Midbrain (tissue), 1 donor: ENCODE data around the gene EFCAB6.

Experiments
- DNase-seq: peaks from one replicate; lab custom pipeline; 2025; lab: John Stamatoyannopoulos, UW

Gene EFCAB6

DNA sequence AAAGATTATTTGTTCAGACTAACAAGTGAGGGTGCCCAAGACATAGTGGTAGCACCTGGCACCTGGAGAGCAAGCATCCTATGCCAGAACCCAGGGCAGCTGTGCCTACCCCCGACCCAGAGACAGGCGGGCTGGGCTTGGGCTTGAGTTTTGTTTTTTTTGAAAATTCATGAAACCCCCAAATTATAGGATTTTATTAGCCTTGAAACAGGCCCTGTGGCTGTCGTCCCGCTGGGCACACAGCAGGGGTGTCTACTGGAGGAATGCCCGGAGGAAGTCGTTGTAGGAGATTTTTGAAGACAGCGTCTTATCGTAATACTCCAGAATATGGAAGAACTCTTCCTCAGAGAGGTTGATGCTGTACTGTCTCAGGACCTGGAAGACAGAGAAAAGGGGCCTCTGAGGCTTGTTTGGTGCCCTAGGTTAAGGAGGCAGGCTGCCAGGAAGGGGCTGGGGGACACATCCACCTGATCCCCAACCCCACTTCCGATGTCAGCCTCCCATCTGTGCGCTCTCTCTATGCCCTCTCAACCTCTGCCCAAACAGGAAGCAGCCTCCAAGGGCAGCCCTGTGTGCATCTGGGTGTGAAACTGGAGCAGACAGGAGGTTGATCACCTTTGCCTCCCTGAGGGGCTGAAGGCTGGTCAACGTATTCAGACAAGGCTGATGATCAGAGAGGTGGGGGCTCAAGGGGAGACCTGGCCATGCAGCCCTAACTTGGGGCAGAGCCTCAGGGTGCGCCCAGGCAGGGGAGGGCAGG is 283.3 kb downstream of the EFCAB6 start:
- no peak for DNase-seq

DNA sequence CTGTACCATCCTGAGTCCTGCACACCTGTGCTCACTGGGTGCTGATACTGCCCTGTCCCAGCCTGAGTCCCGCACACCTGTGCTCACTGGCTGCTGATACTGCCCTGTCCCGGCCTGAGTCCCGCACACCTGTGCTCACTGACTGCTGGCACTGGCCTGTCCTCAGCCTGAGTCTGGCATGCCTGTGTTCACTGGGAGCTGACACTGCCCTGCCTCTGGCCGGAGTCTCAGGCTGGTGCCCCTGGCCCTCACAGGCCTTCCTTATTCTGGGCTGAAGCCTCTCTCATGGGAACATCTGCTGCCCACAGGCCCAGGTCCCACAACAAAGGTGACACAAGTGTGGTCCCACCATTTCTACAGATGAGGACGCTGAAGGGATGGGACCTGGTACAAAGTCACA is 285.2 kb downstream of the EFCAB6 start:
- DNase-seq: no peak

DNA sequence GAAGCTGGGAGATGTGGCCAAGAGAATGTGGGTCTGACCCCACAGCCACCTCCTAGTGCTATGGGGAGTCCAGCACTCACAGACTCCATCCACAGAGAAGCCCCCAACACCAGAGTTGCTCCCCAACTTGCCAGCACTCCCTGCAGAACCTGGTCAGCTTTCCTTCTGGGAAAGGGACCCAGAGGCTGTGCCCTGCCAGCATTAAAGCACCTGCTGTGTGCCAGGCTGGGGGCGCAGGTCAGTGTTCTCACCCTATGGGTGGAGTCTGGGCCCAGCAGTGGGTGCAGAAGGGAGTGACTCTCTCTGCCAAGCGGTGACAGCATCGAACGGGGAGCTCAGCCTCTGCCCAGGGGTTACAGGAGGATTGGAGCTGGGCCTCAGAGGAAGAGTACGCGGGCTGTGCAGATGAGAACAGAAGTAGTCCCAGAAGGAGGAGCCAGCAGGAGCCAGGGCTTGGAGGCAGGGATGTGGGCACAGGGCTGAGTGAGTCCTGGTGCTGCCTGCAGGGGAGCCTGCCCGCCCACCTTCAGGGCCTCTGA is 285.9 kb downstream of the EFCAB6 start:
- no peak for DNase-seq

DNA sequence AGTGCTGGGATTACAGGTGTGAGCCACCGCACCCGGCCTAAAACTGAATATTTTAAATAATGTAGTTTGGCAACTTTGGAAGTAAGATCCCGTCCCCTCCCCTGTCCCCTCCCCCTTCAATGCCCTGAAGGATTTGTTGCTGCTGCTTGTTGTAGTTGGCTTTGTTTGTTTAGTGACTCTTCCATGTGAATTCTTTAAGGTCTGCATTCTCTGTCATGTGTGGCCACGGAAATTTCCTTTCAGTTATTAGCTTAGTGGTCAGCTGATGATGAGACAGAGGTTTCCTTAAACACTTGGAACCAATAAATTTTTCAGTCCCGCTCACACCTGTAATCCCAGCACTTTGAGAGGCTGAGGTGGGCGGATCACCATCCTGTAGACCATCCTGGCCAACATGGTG is 290.4 kb downstream of the EFCAB6 start:
- no peak for DNase-seq

DNA sequence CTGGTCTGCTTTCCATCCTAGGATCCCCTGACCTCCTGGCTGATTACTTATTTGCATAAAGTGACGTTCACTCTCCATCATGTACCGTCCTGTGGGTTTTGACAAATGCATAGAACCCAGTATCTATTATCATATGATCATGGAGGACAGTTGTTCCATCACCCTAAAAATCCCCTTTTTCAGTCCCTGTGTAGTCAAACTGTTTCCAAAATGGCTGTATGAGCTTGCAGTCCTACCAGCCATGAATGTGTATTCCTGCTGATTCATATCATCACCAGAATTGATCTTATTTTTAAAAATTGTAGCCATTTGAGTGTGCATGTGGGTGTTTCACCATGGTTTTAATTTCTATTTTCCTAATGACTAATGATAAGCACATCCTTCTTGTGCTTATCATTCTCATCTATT is 291.5 kb downstream of the EFCAB6 start:
- no peak for DNase-seq

DNA sequence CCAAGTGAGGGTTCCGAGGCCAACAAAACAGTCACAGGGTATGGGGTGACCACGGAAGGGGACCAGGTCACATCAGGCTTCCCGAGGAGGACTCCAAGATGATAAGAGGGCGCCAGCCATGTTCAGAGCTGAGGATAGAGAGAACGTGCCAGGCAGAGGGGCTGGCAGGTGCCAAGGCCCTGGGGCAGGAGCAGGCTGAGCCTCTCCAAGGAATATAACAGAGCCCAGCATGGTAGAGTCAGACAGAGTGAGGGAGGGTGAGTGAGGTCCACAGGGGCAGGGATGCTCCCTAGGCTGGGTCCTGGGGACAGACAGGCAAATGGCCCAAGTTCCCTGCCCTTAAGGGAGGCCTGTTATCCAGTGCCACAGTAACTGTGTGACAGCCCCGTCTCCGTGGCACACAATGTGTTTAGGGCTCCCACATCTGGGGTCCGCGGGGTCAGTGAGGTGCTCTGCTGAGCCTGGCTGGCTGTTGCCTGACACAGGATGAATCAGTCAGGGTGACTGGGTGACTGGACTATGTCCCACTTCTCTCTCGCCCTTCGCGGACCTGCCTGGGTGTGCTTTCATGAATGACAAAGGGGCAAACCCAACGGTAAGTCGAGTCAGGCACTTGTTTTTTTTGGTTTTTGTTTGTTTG is 295.0 kb downstream of the EFCAB6 start:
- DNase-seq: no peak

DNA sequence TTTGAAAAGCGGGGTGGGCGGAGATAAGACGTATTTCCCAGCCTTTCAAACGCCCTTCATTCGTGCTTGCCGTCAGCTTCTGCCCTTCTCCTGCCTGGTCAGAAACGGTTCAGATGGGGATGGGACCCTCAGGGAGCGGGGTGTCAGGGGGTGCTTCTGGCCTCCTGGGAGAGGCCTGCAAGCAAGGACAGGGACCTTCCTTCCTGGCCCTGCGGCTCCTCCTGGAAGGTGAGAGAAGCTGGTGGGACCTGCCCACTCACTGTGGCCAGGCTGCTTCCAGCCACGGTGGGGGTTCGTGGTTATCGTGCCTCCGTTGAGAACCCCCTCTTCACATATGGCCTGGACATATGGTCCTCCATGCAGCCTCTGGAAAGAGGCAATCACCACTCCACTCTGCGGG is 295.7 kb downstream of the EFCAB6 start:
- DNase-seq: no peak

DNA sequence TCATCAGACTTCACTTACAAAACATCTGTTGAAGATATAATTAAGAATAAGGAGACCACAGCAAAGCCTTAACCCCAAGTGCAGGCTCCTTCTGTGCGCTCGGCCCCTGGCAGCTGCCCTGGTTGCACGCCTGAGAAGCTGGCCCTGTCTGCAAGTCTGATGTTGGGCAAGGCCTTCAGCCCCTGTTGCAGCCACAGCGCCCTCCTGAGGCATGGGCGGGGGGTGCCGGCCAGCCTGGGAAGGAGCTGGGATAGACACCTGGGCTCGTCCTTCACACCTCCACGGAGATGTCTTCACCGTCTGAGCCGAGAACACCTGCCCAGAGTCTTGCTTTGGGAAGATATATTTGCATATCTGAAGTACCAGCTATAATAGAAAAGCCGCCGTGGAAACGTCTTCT is 296.2 kb downstream of the EFCAB6 start:
- DNase-seq: no peak

DNA sequence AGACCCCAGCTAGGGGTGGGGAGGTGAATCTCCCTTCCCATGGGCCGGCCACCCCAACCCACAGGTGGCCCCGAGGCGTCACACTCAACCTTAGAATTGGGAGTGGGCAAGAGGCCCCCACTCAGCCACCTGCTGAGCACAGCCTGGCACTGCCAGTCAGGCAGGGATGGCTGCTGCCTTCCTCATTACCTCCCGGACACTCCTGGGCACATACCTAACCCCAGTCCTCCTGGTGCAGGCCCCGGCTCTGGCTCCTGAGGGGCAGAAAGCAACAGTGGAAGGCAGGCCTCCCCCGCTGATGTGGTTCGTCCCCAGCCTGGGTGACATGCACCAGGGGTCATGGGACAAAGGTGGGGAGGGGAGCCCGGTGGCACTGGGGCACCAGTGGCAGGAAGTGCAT is 296.7 kb downstream of the EFCAB6 start:
- no peak for DNase-seq

DNA sequence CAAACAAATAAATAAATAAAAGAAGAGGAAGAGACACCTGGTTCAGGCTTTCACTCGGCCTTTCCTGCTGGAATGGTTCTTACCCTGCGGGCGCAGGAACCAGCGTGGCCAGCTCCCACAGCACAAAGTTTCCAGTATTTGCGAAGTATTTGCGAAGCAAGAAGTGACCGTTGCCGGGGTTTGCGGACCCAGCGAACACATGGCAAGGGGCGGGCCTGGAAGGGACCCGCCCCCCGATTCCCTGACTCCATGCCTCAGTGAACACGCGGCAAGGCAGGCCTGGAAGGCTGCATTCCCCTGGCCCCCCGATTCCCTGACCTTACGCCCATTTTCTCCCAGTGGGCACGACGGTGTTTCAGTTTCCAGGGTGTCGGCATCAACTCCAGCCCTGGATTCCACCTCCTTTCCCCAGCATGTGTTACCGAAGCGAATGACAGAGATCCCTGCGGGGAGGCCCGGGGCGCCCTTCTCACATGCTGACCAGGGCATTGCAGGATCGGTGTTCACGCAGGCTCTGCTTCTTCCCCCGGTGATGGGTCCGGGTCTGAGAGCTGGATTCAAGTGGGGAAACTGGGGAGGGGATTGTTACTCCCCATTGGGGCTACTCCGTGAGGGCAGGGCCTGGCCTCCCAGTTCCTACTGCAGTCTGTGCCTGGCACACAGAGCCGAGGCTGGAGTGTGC is 297.5 kb downstream of the EFCAB6 start:
- DNase-seq: no peak

DNA sequence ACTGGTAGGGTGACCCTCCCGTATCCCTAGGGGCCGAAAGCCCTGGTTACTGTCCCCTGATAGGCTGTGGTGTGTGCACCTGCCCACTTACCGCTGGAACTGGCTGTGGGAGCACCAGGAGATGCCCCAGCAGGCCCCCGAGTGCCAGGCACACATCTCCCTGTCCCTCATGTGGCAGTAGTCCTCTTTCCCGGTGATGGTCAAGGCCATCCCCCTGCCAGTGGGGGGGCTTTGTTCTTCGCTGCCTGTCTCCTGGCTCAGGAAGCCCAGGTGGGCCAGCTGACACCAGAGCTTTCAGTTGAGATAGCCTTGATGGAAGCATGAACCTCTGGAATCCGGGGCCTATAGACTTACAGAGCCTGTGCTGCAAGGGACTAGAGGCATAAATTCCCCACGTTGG is 299.8 kb downstream of the EFCAB6 start:
- DNase-seq: no peak

DNA sequence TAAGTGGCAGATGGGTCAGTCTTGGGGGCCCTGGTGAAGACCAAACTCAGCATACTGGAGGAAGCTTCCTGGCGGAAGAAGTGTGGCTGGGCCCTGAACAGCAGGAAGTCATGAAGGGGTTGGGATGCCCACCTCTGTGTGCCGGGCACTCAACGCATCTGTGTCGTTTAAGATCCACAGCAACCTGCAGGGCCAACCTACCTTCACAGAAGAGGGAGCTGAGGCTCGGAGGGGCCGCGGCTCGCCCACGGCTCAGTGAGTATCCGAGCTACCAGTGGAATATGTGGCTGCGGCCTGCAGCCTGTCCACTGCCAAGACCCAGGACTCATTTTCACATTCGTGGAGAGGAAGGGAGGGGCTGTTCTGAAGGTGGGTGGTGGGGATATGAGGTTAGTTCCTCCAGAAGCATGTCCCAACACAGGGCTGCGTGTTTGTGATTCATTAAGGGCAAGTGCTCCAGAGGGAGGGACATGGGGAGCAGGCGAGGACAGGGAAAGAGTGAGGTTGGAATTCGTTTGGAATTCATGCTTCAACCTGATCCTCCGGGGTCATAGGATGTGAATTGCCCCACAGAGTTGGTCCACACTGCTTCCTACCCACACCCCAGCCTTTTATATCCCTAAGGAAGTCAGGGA is 300.7 kb downstream of the EFCAB6 start:
- DNase-seq: no peak

DNA sequence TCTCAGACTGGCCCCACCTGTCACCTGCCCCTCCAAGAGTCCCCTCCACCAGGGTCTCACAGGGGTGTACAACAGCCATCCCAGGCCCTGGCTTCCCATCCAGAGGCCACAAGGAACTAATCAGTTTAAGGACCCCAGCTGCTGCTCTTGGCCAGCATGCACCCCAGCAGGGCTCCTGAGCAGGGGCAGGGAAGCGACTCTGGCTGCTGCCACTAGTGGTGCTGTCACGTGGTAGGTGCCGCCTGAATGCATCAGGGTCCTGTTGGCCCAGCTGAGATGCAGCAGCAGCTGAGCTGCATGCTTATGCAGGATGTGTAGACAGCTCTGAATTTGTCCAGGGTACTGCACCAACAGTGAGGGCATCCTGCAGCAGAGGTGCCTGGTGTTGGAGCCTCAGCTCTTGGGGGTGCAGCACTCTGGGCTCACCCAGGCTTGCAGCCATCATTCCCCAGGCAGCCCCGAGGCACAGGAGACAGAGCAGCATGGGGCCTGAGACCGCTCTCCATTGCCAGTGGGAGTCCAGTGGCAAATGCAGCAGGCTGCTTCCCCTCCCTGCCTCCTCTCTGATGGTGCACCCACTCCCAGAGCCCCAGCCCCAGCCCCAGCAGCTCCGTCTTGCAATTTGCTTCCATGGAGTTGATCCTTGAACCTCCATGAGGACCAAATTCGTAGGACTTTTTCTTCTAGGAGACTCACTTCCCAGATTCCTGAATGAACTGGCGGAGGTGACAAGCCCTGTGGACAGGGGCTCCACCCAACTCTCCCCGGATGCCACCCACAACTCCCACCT is 301.6 kb downstream of the EFCAB6 start:
- no peak for DNase-seq

DNA sequence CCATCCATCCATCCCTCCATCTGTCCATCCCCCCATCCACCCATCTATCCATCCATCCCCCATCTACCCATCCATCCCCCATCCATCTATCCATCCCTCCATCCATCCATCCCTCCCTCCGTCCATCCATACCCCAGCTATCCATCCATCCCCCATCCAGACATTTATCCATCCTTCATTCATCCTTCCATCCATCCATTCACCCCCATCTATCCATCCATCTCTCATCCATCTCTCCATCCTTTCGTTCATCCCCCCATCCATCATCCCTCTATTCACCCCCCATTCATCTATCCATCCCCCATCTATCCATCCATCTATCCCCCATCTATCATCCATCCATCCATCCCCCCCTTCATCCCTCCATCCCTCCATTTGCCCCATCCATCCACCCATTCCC is 302.8 kb downstream of the EFCAB6 start:
- no peak for DNase-seq

DNA sequence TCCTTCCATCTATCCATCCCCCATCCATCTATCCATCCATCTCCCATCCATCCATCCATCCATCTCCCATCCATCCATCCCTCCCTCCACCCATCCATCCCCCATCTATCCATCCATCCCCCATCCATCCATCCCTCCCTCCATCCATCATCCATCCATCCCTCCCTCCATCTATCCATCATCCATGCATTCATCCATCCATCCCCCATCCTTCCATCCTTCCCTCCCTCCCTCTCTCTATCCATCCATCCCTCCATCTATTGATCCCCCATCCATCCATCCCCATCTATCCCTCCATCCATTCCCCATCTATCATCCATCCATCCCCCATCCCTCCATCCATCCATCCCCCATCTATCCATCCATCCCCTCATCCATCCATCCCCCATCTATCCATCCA is 303.6 kb downstream of the EFCAB6 start:
- DNase-seq: no peak

DNA sequence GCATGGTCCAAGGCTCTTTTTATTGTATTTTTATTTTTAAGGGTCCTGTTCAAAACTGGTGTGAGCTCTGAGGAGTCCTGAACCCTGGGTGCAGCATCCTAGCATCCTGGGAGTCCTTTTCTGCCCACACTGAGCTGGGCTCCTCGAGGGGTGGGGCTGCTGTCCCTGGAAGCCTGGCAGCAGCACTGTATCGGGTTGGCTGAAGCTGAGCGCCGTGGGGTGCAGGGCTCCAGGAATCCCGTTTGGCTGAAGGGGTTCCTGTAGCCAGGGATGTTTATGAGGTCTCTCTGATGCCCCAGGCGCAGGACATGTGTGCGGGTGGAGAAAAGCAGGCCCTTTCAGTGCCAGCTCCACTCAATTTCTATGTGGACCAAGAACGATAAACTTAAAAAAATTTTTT is 304.9 kb downstream of the EFCAB6 start:
- DNase-seq: no peak

DNA sequence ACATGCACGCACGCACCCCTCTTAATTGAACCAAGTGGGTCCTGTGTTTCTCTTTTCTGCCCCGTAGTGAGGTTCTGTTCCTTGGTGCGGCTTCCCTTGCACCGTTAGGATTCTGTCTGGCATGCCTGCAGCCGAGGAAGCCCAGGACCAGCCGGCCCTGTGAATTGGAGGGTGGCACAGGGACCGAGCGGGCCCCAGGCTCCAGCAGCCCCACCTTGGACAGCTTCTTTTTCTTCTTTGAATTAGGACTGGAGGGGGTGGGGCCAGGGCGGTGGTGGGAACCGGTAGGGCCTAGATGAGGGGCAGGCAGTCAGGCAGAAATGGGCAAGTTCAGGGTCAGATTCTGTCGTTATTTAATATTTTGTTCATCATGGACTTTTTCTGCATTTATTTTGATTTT is 305.6 kb downstream of the EFCAB6 start:
- DNase-seq: no peak

DNA sequence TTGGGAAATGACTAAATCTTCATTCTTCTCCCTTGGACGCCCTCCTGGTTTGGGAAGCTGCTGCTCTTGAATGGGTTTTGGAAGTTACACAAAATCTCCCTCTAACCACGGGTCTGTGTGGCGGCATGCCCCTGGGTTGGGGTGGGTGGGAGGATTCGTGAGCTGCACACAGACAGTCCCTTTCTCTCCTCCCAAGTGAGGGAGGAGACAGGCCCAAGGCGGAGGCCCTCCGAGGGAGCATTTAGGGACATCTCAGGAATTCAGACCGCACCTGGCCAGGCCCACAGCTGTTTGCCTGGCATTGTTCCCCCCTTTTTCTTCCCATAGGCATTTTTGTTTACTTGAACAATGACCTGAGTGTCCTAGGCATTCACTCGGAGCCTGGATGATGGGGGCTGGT is 306.2 kb downstream of the EFCAB6 start:
- no peak for DNase-seq

DNA sequence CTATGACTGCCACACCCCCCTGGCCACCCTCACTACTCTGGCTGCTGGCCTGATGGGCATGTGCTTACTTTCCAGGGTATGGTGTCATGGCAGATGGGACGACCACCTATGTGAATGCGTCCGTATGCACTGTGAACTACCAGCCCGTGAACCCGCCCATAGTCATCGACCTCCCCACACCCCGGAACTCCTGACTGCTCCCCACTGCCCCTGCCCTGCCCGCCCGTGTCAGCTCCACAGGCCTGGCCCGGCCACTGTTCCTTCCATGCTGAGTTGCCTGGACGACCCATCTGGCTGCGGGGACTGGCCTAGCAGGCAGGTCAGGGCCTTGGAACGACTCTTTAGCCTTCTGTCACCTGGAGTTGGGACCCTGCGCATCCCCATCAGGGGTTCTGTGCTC is 306.7 kb downstream of the EFCAB6 start:
- DNase-seq: no peak

DNA sequence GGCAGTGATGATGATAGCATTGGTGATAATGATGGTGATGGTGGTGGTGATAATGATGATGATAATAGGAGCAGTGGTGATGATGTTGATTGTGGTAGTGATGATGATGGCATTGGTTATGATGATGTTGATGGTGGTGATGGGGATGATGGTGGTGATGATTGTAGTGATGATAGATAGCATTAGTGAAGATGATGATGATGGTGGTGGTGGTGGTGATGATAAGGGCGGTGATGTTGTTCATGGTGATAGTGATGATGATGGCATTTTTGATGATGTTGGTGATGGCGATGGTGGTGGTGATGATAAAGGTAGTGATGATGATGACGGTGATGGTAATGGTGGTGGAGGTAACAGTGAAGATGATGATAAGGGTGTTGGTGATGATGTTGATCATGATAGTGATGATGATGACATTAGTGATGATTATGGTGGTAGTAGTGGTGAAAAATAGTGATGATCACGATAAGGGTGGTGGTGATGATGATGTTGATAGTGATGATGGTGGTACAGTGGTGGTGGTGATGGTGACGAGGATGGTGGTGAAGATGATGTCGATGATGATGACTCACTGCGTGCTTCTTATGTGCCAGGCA is 307.3 kb downstream of the EFCAB6 start:
- DNase-seq: no peak

DNA sequence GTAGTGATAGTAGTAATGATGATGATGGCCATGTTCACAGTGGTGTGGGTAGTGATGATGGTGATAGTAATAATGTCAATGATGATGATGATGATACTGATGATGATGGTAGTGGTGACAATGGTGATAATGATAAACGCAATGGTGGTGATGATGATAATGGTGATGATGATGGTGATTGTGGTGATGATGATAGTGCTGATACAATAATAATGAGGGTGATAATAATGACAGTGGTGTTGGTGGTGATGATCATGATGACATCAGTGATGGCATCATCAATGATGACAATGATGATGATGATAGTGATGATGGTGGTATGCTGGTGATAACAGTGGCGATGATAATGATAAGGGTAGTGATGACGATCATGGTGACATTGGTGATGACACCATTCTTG is 308.0 kb downstream of the EFCAB6 start:
- DNase-seq: no peak
